ENCODE data around the gene TLCD2. TPM values are rescaled to one million over a fixed set of nuclear protein-coding genes. Genes with fewer than 3 reads are reported as not detected.

TLCD2 gene
- total and polyA plus RNA-seq, 2 of the 13 experiments (the other 11 are each of a cell fraction or from before 2014, with no cell fraction given), result 0.90 to 1.1 TPM

- TF ChIP-seq THAP8 (CRISPR knock-in tag; IDR thresholded peaks at IDR 0.05; ENCODE audit: borderline replicate concordance), result no peak
- TF ChIP-seq MAZ (IDR thresholded peaks at IDR 0.05; ENCODE audit: borderline replicate concordance, low read depth, low read length), result no peak
- peak; percentile 27; the same call in 1 of the 2 replicates for TF ChIP-seq MAZ (CRISPR knock-in tag; IDR thresholded peaks at IDR 0.05; ENCODE audit: low read depth)
- peak; percentile 45; the same call in 1 of the 2 replicates for TF ChIP-seq CEBPG (CRISPR knock-in tag; IDR thresholded peaks at IDR 0.05)
- no peak for TF ChIP-seq ZNF616 (CRISPR knock-in tag; IDR thresholded peaks at IDR 0.05; ENCODE audit: low read depth)
- no peak for TF ChIP-seq BHLHE40 (IDR thresholded peaks at IDR 0.05; ENCODE audit: low read length)
- no peak for TF ChIP-seq RFX5 (IDR thresholded peaks at IDR 0.05; ENCODE audit: low read depth, low read length)
- no peak for TF ChIP-seq HDAC6 (IDR thresholded peaks at IDR 0.05; ENCODE audit: low read depth, low read length)
- no peak for TF ChIP-seq ZNF510 (CRISPR knock-in tag; IDR thresholded peaks at IDR 0.05; ENCODE audit: low read depth)
- TF ChIP-seq TSC22D2 (CRISPR knock-in tag; IDR thresholded peaks at IDR 0.05; ENCODE audit: borderline replicate concordance), result no peak
- TF ChIP-seq E2F2 (CRISPR knock-in tag; IDR thresholded peaks at IDR 0.05; ENCODE audit: borderline replicate concordance), result no peak
- TF ChIP-seq TRIM22 (IDR thresholded peaks at IDR 0.05), result no peak
- TF ChIP-seq ZNF687 (CRISPR knock-in tag; IDR thresholded peaks at IDR 0.05), result peak; percentile 59
- TF ChIP-seq ZFX (CRISPR knock-in tag; IDR thresholded peaks at IDR 0.05; ENCODE audit: low read depth), result peak; percentile 2; the same call in 1 of the 2 replicates
- TF ChIP-seq ZSCAN25 (CRISPR knock-in tag; IDR thresholded peaks at IDR 0.05), result peak; percentile 12
- TF ChIP-seq ZNF691 (CRISPR knock-in tag; IDR thresholded peaks at IDR 0.05; ENCODE audit: borderline replicate concordance, low read depth), result no peak
- TF ChIP-seq KAT2B (IDR thresholded peaks at IDR 0.05; ENCODE audit: borderline replicate concordance, low read depth, low read length), result no peak
- 0 out of 2 replicates have a peak, but pooled peaks have one; percentile 24 for TF ChIP-seq MXD3 (CRISPR knock-in tag; IDR thresholded peaks at IDR 0.05)
- no peak; the same call in 1 of the 2 replicates for TF ChIP-seq ZFY (CRISPR knock-in tag; IDR thresholded peaks at IDR 0.05)
- no peak for TF ChIP-seq ZNF136 (CRISPR knock-in tag; IDR thresholded peaks at IDR 0.05; ENCODE audit: low read depth)
- TF ChIP-seq TARDBP (CRISPR knock-in tag; IDR thresholded peaks at IDR 0.05), result 0 out of 2 replicates have a peak, but pooled peaks have one; percentile 33
These were observed 3.8 kb upstream of the TLCD2 start (continued) for GRCh38 chr17:1713878-1714426.

Measured in HepG2 (cell line).